ENCODE measurements around the gene JUND. TPM values are rescaled to one million over a fixed set of nuclear protein-coding genes. Genes with fewer than 3 reads are reported as not detected.
A peak's percentile ranks its signal among the peaks of the same experiment; 100 is the strongest.

JUND gene
- total RNA-seq, 2 donors from 2014 or later, result 521 to 844 TPM

- H3K36me3 ChIP-seq, result no peaks in the 10 kb centered on the region
- peak overlapping the region; percentile 100 for H3K27ac ChIP-seq
- H3K27me3 ChIP-seq (replicated peaks; ENCODE audit: insufficient read depth), result no peaks in the 10 kb centered on the region
- 95% methylated on average over 5 of the region's 5 CpGs for WGBS
- peaks cover 8% of the 10 kb centered on the region for H3K4me1 ChIP-seq (replicated peaks)
- no peak overlapping the region for H3K4me3 ChIP-seq
- TF ChIP-seq POLR2A (IDR thresholded peaks at IDR 0.05) (no peak), POLR2AphosphoS5 (IDR thresholded peaks at IDR 0.05) (no peak), CTCF (IDR thresholded peaks at IDR 0.05) (no peak)
- DNase-seq (ENCODE audit: low spot score), result no peak
- intact Hi-C loops (cut with DNase I), result no loop called here
- no peaks in the 10 kb centered on the region for H3K9me3 ChIP-seq
Observed at GRCh38 chr19:18283338-18283737, 1.9 kb upstream of the JUND start.

- H3K4me3 ChIP-seq, result peak overlapping the region in 1 of 2 donors; percentile 47
- no peaks in the 10 kb centered on the region for H3K36me3 ChIP-seq
- peaks cover 12% of the 10 kb centered on the region for H3K4me1 ChIP-seq (replicated peaks)
- peak overlapping the region; percentile 100 for H3K27ac ChIP-seq
- no peaks in the 10 kb centered on the region for H3K9me3 ChIP-seq
- H3K27me3 ChIP-seq (replicated peaks; ENCODE audit: insufficient read depth), result no peaks in the 10 kb centered on the region
- DNase-seq (ENCODE audit: low spot score), result no peak
- intact Hi-C loops (cut with DNase I), result no loop called here
- 64% methylated on average over 4 of the region's 4 CpGs for whole genome bisulfite sequencing
- TF ChIP-seq CTCF (IDR thresholded peaks at IDR 0.05) (no peak), POLR2AphosphoS5 (IDR thresholded peaks at IDR 0.05) (no peak), POLR2A (IDR thresholded peaks at IDR 0.05) (no peak)
Observed at GRCh38 chr19:18282788-18283141, 1.3 kb upstream of the JUND start.

GRCh38 chr19:18282021-18282787, 782 bp upstream of the JUND start:
- peak overlapping the region; percentile 47 to 49 for H3K4me3 ChIP-seq
- no peak for TF ChIP-seq POLR2A (IDR thresholded peaks at IDR 0.05)
- TF ChIP-seq CTCF (IDR thresholded peaks at IDR 0.05), result peak in 1 of 4 experiments; percentile 35
- TF ChIP-seq POLR2AphosphoS5 (IDR thresholded peaks at IDR 0.05), result peak; percentile 11
- H3K36me3 ChIP-seq, result no peaks in the 10 kb centered on the region
- peaks cover 12% of the 10 kb centered on the region for H3K4me1 ChIP-seq (replicated peaks)
- no peaks in the 10 kb centered on the region for H3K27me3 ChIP-seq (replicated peaks; ENCODE audit: insufficient read depth)
- peak overlapping the region; percentile 100 for H3K27ac ChIP-seq
- 3% methylated on average over 27 of the region's 27 CpGs for WGBS
- peak; percentile 37 for DNase-seq (ENCODE audit: low spot score)
- H3K9me3 ChIP-seq, result no peaks in the 10 kb centered on the region
- intact Hi-C loops (cut with DNase I), result no loop called here

- Histone ChIP-seq H3K27ac (peak overlapping the region; percentile 99 to 100), H3K9me3 (no peaks in the 10 kb centered on the region), H3K27me3 (replicated peaks; ENCODE audit: insufficient read depth) (no peaks in the 10 kb centered on the region), H3K4me3 (peak overlapping the region; percentile 99), H3K36me3 (no peaks in the 10 kb centered on the region), H3K4me1 (replicated peaks) (peaks cover 15% of the 10 kb centered on the region)
- intact Hi-C loops (cut with DNase I), result no loop called here
- TF ChIP-seq POLR2AphosphoS5 (IDR thresholded peaks at IDR 0.05), result peak; percentile 96
- peak; percentile 97 for TF ChIP-seq POLR2A (IDR thresholded peaks at IDR 0.05)
- TF ChIP-seq CTCF (IDR thresholded peaks at IDR 0.05), result peak in 2 of 4 experiments; percentile 7 to 17
- DNase-seq (ENCODE audit: low spot score), result peak; percentile 78
- under 1% methylated on average over 56 of the region's 111 CpGs for WGBS
Observed at GRCh38 chr19:18280247-18281081, 958 bp downstream of the JUND start.

All from prostate gland (tissue), 2 donors.